HG03175 (cell line): Measurements from ENCODE around the gene CENPB.

Experiments used
- ATAC-seq: cut with Tn5 transposase; IDR thresholded peaks from one replicate; pipeline ENCODE4 v1.9.1; 2021; ENCODE audit warnings: mild to moderate bottlenecking, moderate library complexity; ENCODE audit not compliant: unreplicated experiment

CENPB gene

DNA sequence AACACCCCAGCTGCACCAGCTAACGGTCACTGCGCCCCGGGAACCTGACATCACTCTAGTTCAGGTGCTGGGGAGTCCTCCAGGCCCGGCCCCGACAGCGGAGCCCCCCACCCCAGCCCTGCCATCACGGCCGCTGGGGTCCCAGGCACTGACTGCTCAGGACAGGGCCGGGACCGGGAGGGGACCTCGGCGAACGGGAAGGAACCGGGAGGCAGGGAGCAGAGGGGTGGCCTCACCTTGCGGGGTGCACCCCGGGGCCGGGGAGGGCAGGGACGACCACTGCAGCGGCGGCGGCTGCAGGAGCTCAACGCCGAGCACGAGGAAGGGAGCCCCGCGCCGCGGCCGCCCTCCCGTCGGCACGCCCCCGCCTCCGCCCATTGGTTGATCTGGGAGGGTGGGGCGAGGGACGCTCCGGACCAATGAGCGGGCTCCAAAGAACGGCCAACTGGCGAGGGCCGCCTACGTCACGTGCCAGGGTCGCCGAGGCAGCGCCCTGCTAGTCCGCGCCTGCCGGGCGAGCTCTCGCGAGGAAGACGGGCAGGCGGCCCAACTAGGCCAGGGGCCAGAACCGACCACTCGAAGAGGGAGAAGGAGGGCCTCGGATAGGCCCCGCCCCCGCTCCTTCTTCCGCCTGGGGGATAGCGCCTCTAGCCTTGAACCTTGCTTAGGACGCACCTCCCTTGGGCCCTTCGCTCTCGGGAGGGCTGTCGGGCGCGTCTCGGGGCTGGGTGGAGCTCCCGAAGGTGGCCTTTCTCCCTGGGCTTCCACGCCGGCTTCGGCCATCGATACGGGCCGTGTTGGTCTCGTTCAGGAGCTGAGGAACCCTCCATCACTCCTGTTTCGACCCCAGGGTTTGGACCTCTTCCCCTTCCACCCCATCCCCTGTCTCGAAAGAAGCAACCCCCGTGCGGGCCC, 18.9 kb downstream of the CENPB start, which contains the start of gene ADISSP:
TSS of gene ADISSP (minus strand) at position 327 of the 915 bp plus-strand sequence. CDS start 7,653 bp downstream, outside the sequence.
- peak; percentile 91 for ATAC-seq

DNA sequence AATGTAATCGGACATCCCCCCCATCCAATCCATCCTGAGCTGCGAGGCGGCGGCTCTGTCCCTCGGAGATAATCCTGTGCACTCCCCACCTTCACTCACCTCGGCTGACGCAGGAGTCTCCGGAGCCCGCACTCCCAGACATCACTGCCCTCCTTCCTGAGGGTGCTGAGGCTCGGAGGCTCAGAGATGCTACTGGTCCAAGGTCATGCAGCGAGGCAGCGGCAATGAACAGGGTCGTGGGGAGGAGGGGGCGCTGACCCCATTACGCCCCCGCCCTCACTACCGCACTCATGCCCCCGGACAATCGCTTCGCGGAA, 19.5 kb downstream of the CENPB start:
- no peak for ATAC-seq

DNA sequence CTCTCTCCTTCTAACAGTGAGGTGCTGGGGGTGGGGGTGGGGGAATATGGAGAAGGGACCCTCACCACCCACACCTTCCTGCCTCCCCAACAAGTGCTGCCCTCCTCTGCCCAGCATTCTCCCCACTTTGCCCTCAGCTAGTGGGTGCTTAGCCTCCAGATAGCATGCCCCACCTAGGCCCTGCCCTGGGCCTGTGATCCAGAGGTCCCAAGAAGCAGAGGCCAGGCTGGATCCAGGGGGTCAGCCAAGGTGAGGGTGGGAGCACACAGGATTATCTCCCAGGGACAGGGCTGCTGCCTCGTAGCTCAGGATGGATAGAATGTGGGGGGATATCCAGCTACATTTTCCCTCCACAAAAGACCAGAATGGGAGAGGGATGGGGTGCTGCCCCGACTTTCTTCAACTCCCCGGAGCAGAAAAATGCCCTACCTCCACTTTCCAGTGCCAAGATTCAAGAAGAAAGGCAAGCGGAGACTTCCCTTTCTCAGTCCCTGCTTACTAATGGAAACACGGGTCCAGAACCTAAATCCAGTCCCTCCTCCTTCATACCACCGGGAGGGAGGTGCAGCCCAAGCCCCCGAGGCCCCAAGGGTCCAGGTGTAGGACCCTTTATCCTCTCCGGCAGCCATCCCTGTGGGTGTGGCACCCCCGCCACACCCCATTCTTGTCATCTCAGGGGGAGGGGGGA, 20.0 kb downstream of the CENPB start:
- ATAC-seq, result no peak

DNA sequence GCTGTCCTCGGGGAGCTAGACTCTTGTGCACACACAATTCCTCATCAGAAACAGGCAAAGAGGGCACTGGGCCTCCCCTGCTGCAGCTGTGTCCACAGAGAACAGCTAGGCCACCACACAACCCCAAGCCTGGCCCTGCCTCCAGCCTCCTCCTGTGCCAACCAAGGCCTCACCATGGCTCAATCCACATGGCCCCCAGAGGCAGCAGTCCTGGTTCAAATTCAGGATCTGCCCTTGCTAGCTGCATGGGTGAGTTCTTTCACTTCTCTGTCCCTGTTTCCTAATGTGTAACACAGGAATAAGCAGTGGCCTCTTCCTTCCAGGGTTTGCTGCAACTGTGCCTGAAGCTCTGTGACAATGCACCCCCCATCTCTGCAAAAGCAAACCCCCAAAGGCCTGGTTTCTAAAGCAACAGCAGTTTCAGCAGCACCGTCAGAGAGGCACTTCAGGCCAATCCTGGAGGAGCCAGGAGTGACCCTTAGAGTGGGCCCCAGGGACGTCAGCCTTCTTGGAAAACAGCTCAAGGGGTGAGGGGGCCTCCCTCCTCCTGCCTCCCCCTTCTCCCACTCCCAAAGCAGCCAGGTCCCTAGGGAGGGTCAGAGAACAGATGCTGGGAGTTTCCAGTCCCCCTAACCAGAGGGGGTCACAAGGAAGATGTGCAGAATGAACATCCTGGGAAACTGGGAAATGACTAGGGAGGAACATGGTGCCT, 21.2 kb downstream of the CENPB start:
- ATAC-seq, result no peak

- ATAC-seq, result no peak
Observed at GRCh38 chr20:3764659-3765058, 21.9 kb downstream of the CENPB start.

GRCh38 chr20:3763671-3764601, 22.6 kb downstream of the CENPB start:
- no peak for ATAC-seq

DNA sequence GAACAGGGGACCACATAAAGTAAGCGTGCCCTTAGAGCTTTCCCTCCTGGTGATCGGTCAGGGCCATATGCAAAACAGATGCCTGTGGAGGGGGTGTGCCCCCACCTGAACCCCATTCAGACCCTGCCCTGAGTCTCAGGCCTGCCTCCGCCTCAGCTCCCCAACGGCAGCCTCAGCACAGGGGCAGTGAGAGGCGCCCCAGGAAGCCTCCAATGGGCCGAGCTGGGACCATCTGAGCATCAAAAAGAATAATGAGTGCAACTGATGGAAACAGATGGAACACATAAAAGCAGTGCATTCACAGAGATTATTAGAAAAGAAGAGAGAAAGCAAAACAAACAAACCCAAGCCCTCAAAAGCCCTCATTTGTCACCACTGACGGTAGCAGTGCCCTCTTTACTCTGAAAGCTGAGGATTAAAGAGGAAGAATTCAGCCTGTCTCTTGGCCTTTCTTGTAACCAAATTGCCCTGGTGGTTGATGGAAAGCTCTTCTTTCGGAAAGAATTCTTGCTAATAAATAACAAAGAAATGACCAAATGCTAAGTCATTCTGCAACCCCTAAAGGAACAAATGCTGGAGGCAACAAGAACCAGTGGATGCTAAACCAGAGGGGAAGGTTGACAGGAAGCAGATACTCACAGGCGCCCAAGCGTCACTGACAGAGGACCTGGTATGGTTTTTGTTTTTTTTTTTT, 25.7 kb downstream of the CENPB start:
- ATAC-seq, result no peak

DNA sequence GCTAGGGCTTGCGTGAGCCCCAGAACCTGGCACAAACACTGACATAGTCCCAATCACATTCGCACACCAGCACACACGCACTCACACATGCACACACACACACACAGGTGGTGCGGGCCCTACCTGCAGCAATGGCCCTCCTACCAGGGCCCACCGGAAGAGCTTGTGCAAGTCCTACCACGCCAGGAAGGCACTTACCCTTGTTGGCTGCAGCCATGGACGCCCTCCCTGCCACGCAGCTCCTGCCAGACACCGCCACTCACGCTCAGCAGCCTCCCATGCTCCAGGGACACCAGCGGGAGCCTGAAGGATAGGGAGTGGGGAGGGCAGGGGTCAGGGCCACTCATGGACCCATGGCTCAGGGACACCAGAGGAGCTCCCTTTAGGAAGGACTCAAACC, 26.7 kb downstream of the CENPB start:
- no peak for ATAC-seq

- no peak for ATAC-seq
Observed at GRCh38 chr20:3759316-3759823, 27.2 kb downstream of the CENPB start.

GRCh38 chr20:3758566-3758965, 28.0 kb downstream of the CENPB start:
- ATAC-seq, result no peak

- no peak for ATAC-seq
Observed at GRCh38 chr20:3757268-3757667, 29.3 kb downstream of the CENPB start.

DNA sequence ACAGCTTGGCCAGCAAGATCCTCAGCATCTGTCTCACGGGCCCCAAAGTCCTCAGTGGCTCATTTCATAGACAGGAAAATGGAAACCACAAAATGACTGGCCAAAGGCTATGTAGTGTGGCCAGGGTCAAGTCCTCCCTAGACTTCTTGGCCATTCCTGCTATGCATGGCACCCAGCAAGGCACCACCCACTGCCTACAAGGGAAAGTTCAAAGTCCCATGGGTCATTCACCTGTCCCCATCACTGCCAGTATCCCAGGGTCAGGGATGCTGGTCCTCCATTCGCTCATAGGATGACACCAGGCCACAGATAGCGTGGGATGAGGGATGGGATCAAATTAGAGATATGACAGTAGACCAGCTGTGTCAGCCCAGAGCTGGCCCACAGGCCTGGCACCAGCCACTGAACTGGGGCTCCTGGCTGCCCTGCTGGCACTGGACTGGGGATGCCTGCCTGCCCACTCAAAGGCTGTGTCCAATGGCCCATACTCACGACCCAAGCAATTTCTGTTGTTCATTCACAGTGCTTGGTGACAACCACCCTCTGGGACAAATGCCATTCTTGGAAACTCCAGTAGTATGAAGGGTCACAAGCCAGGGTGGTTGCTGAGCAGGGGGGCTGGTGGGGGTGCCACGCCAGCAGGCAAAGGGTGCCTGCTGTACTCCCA, 30.6 kb downstream of the CENPB start:
- ATAC-seq, result no peak

- no peak for ATAC-seq
Observed at GRCh38 chr20:3755269-3755668, 31.3 kb downstream of the CENPB start.

- ATAC-seq, result no peak
Observed at GRCh38 chr20:3754276-3754630, 32.3 kb downstream of the CENPB start.

- ATAC-seq, result no peak
Observed at GRCh38 chr20:3753501-3754275, 32.9 kb downstream of the CENPB start.

DNA sequence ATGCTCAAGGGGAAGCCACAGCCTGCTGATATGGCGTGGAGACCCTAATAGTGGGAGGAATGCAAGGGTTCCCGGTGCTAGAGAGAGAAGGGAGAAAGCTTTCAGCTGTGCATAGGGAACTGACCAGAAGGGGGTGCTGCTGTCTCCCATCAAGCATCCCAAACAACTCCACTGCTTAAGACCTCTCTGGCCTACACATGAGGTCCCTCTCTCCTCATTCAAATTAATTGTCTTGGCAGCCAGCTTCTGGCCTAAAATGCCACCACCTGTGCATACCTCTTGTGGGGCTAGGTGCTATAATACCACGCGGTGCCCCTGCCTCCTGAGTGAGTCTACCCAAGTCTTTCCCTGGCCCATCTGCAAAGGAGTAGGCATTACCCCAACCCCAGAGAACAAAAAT, 33.4 kb downstream of the CENPB start:
- ATAC-seq, result no peak

DNA sequence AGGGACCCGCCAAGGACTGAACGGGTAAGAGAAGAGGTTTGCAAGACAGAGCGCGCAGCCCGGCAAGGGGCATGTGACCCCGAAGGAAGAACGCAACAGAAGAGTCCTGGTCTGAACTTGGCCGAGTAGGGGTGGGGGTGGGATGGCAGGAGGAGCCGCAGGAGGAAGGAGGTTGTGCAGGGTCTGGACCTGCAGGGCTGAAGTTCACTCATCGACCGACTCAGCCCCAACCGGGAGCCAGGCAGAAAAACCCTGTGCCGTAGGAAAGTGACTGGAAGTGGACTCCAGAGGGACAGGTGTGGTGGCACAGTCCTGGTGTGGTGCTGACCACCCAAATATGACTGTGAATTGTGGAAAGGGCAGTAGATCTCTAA, 34.2 kb downstream of the CENPB start:
- ATAC-seq, result no peak

DNA sequence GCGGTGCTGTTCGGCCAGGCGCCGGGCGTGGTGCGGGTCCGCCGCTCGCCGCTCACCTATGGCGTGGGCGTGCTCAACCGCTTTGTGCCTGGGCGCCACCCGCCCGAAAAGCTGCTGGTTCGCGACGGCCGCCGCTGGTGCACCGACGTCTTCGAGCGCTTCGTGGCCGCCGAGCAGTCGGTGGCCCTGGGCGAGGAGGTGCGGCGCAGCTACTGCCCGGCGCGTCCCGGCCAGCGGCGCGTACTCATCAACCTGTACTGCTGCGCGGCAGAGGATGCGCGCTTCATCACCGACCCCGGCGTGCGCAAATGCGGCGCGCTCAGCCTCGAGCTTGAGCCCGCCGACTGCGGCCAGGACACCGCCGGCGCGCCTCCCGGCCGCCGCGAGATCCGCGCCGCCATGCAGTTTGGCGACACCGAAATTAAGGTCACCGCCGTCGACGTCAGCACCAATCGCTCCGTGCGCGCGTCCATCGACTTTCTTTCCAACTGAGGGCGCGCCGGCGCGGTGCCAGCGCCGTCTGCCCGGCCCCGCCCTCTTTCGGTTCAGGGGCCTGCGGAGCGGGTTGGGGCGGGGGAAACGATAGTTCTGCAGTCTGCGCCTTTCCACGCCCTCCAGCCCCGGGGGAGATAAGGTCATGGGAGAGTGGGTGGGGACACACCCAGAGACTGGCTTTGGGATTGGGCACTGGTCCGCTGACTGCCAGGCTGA, 34.7 kb downstream of the CENPB start:
- ATAC-seq, result no peak
